OCI-M2 (cell line): ENCODE data around the gene TP53TG5.
A peak's percentile ranks its signal among the peaks of the same experiment; 100 is the strongest.
"Not testable (repeated sequence)": the region's sequence is repeated elsewhere in the genome, so short reads cannot be mapped to it uniquely, and the experiment has no call there.

Source experiments
- DNase-seq: peaks from one replicate; lab custom pipeline; 2025; ENCODE audit not compliant: unreplicated experiment; lab: John Stamatoyannopoulos, UW

Gene TP53TG5

DNA sequence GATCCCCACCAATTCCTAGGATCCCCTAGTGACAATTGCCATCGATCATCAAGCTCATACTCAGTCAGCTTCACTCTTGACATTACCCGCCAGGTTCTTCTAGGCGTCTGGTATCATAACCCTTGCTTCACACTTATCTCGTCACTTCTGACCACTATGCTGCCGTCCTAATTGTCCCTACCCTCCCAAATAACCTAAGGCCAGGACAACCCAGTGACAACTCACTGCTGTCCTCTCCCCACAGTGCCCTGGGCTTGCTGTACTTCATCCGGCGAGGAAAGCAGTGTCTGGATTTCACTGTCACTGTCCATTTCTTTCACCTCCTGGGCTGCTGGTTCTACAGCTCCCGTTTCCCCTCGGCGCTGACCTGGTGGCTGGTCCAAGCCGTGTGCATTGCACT, 11.5 kb downstream of the TP53TG5 start:
- no peak for DNase-seq

DNA sequence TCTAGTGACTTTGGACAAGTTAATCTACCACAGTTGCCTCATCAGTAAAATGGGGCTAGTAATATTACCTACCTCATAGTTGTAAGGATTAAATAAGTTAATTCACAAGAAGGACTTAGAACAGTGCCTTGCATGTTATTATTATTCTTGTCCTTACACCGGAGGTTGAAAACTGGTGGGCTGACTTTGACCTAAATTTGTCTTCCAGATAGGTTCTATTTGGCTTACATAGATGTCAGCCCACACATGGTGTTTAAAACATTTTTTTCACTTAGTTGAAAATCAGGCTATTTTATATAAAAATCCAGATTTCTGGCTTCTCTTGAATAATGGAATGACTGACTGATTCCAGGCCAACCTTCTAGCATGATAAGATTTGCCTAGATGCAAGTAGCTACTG, 11.9 kb downstream of the TP53TG5 start:
- no peak for DNase-seq

DNA sequence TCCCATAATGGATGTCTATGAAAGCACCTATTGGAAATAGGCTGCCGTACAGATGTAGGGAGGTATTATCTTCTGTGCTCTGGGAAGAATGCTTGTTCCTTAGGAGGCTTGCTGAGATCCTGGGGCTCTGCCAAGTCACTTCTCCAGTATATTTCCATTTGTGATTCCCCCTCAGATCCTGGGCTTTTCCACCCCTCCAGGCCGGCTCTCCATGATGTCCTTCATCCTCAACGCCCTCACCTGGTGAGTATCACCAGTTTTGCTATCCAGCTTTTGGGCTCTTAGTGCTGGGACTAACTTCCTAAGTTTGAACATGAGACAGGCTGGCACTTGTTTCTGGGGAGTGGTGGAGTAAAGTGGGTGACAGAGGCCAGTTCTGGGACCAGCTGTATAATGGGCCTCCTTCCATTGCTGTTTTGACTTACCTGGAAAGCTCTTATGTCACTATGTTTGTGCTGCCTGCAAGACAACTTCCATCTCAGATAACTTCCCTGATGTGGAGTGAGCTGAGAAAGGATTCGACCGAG, 12.6 kb downstream of the TP53TG5 start:
- no peak for DNase-seq

DNA sequence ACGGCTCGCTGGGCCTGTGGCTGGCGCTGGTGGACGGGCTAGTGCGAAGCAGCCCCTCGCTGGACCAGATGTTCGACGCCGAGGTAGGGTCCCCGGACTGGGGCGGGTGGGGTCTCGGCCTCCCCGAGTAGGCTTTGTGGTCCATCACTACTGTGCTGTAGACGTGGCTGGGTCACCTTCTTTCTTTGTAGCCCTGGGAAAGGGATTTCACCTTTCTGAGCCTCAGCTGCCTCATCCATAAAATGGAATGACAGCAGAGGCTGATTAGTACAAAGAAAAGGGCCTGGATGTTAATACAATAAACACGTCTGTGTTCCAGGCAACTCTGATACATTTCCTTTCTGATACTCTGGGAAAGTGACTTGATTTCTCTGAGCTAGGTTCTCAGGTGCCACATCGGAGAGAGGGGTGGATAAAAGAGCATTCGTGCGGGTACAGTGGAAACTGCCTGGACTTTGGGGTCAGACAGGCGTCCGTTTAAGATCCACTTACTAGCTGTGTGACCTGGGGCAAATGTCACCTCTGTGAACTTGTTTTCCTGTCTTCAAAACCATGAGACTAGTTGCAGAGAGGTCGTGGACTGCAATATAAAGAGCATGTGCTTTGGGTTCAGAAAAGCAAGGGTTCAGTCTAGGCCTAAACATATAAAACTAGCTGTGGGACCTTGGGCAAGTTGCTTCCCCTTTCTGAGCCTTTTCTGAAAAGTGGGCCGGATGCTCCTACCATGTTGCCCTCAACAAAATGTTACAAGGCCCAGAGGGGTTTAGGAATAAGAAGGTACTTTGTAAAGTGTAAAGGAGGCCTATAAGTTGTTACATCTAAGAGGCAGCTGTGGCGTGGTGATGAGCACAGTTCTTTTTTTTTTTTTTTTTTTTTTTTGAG, 14.3 kb downstream of the TP53TG5 start:
- no peak for DNase-seq

DNA sequence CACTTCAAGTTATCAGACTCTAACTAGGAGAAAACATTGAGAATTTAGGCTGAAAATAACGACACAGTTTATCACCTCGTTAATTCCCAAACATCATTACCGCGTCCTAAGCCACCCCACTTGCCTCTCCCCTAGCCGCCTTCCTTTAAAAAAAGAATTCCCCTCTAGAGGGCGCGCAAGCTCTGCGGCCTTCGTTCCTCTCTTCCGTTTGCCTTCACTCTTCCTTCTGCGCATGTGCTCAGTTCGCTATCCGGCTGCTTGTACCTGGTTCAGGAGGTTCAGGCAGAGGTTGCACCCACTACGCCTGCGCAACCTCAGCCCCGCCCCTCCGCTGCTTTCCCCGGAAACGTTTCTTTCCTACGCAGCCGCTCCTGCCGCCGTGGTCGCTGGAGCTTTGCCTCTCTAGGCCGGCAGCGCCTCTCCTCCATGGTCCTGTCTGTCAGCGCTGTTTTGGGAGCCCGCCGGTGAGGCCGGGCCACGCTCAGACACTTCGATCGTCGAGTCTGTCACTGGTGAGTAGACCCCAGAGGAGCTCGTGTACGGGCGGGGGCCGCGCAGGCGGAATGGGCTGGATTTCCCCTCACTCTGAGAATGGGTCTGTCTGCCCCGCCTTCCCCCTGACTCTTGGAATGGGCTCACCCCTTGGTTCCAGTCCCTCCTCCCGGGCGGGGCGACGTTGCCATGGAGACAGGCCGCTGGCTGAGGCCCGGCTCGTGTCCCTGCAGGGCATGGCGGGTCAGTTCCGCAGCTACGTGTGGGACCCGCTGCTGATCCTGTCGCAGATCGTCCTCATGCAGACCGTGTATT, 15.1 kb downstream of the TP53TG5 start, which contains the start of gene SYS1:
Gene SYS1 (plus strand): TSS at position 353 of the 807 bp plus-strand sequence. CDS start 376 bp downstream, at position 729.
- DNase-seq: peak; percentile 97

DNA sequence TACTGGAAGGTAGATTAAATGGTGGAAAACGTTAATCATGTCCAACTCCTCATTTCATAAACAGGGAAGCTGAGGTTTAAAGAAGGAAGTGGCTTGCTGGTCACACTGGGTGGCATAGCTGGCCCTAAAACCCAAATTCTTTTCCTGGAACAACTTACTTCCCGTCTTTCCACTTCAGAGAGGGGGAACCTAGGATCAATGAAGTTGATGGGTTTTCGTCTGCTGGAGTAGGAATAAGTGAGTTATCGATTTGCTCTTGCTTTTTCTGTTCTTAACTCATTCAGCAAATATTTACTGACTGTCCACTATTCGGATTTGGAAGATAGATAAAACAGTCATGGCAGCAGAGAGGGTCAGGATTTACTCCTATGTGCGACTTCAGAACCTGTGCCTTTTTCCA, 16.3 kb downstream of the TP53TG5 start:
- no peak for DNase-seq

DNA sequence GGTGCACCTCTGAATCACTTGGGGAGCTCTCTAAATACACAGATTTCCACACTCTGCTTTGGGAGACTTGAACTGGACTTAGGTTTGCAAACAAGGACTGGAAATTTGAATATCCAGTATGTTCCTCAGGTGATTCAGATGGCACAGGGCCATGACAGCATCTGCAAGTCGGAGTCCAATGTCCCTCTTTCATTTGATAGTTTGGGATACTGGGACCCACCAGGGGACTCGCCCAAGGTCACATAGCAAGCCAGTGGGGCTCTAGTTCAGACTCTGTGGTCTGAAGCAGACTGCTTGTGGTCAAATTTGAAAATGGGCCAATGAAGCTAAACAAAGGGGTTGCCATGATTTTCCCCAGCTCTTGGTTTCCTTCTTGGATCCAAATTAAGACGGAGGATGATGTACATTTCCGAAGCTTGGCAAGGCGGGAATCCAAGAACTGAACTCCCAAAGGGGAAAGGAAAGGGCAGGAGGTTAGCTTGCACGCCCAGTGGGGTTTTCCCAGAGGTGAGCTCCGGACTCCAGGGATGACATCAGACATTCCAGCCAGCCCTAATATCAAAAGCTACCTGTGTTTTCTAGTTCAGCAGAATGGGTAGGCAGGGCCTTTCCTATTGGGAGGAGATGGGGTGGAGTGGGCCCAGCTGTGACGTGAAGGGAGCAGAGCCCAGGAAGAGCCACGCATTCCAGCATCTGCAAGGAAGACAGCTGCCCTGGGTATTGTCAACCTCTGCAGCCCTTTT, 18.5 kb downstream of the TP53TG5 start:
- no peak for DNase-seq

DNA sequence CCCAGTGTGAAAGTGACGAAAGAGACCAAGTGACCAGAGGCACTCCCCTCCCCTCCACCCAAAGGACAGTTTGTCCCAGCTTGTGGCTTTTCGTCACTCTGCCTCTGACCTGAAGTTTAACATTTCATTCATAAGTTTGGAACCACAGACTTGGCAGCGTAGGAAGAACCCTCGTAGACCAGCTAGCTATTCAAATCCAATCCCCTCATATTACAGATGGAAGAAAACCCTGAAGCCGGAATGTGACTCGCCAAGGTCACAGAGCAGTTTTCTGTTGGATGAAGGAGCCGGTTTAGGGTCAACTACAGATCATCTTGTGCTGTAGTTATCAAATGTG, 19.1 kb downstream of the TP53TG5 start:
- no peak for DNase-seq

DNA sequence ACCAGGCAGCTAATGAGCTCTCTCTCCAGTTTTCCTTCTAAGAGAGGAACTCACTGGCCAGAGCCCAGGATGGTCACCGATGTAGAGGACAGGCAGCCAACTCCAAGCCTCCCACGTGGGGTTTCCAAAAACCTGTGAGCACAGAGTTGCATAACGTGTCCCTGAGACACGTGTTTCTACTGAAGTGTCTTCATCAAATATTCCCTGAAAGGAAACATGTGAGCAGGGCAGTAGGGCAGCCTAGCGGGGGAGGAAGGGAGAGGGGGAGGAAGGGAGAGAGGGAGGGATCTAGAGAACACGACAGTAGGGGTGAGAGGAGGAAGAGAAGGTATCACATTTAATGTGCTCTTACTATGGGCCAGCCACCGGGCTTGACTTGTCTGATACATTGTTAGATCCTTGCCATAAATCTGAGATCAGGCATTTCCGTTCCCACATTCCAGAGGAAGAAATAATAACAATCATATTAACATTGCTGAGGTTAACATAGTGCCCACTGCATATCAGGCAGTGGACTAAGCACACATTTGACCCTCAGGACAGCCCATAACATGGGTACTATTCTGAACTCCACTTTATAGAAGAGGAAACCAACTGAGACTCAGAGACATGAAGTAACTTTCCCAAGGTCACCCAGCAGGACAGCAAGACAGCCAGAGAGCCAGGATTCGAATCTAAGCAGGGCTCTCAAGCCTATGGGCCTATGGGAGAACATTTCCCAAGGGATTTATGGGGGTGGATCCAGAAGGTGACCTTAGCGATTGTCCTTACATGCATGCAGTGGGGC, 19.6 kb downstream of the TP53TG5 start:
- DNase-seq: no peak

DNA sequence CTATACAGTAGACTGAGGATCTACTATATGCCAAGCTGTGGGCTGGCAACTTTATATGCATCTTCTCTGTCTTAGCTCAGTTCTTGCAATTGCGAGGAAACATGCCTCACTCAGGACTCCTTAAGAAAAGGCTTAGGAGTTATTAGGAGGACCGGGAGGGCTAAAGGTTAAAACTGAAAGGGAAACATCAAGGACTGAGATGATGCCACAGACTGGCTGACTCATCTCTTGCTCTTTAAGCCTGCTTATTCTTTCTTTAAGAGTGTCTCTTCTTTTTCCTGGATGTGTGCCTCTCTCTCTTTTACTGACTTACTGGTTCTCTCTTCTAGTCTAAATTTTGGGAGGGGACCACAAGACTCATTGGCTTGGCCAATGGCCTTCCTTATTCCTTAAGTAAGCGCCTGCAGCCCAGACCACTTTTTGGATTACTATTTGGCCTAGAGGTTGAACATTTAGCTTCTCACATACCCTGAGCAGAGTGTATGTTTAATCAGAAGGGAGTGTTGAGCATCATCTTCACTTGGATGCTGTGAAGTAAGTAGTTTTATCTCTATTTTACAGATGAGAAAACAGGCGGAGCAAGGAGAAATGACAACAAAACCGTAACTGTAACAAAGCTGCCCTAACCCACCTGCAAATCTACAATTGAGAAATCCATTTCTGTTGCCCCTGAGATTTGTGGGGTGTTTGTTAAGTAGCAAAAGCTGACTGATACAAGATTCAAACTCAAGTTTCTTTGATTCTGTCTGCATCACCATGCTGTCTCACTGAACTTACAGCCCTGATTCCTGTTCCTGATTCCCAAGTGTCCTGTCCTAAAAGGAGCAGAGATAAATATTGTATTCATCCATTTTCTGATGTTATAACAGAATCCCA, 22.7 kb downstream of the TP53TG5 start:
- no peak for DNase-seq

DNA sequence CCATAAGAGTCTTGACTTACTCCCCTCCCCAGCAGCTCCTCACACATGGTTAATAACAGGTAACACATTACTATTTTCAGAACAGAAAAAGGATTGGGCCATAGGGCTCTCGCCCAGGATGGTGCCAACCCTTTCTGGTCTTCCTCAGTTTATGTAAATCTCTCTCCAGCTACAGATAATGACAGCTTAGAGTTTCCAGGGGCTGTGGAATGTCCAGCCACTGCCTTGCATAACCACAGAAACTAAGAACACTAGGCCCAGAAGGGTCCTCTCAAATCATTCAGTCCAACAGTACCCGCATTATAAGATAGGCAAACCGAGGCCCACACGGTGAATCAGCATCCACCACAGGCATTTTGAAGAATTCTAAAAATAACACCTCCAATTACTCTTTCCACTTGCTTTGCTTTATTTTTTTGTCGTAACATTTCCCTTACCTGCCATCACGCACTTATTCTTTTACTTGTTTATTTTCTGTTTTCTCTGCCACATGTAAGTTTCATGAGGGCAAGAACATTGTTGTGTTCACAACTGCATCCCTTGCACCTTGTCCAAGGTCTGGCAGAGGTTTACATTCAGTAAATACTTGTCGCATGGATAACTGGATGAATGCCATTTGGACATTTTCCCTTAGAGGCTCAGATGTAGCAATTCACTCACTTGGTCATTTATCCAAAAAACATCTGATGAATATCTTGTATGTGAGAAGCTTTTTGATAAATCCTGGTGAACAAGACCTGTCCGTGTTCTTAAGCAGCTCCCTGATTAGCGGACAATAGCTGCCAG, 23.5 kb downstream of the TP53TG5 start:
- no peak for DNase-seq

DNA sequence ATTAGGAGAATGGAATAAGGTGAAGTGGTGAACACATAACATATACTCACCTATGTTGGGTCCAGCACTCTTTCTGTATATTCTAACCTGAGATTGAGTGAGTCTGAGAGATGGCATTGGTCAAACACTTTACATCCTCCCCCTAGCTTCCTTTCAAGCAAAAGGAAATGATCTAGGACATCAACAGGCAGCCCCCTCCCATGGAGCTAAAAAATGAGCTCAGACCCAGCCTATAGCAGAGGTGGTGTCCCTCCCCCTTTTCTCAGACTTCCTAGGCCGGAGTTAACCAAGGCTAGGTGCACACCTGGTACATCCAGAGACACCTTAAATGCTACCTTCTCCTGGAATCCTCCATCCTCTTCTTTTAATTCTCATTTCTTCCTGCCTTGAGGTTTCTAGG, 24.4 kb downstream of the TP53TG5 start:
- DNase-seq: no peak

DNA sequence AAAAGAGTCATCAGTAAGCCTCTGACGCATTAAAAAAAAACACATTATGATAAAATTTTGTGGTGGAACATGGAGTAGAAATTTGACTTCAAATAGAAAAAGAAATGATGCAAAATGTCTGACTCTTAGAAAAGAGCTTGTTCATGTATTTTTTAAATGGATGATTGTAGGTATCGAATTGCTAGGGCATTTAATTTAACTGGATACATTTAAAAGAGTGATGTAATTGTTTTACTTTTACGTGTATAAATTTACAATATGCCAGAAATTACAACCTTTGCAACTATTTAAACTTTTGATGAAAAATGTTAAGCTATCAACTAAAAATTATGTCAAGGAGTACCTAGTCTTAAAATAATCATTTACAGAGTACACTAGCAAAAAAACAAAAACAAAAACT, 25.4 kb downstream of the TP53TG5 start:
- no peak for DNase-seq

DNA sequence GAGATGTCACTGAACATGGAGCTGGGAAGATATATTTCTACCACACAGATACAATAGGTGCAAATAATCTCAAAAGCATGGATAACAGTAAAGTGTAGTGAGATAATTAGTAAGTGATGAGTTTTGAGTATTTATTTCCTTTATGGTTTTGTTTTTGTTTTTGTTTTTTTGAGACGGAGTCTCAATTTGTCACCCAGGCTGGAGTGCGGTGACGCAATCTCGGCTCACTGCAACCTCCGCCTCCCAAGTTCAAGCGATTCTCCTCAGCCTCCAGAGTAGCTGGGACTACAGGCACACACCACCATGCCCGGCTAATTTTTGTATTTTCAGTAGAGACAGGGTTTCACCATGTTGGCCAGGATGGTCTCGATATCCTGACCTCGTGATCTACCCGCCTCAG, 27.3 kb downstream of the TP53TG5 start:
- not testable (repeated sequence) for DNase-seq

DNA sequence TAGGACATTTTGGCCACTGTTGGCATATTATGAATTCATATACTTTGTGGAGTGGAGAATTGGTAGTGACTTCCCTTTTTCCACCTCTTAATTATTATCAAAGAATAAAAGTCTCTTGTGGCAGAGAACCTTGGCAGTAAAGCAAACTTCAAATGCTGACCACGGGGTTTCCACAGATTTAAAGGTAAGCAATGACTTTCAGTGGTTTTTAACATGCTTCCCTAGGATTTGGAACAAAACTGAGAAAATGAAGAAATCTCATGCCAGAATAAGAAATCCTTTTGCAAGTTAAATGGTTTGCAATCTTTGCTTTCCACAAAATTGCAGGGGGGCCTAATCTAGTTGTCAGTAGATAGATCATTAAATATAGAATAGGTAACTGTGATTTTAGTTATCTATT, 27.9 kb downstream of the TP53TG5 start:
- no peak for DNase-seq

DNA sequence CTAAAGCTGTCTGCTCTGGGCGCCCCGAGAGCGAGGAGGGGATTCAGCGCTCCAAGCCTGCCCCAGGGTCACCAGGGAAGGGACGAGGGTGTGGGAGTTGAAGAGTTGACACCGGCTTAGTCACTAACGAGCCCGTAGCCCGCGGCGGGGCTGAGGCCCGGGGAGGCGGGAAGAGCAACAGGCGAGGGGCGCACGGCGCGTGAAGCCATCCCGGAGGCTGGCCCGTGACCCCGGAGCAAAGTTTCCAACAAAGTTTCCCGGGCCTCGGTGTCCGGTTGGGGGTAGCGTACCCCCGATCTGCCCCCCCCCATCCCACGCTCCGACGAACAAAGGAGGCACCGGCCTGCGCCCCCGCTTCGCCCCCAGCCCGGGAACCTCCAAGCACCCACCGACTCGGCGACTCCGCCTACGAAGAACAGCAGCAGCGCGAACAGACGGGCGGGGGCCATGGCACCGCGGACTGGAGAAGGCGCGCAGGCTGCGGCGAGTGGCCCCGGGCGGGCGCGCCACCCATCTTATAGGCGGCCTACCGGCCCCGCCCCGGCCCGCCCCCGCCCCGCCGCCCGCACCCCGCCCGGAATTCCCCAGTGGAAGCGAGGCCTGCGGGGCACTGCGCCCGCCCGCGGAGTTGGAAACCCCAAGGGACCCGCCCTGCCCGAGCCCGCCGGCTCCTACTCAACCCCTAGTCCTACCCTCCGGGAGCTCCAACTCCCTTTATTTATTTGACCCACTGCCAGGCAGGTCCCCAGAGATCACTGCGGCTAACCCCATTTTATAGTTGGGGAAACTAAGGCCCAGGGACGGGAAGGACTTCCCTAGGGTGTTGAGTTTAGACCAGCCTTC, 30.0 kb downstream of the TP53TG5 start, which contains the start of gene SDC4:
Gene SDC4 (minus strand): TSS at position 489 of the 843 bp plus-strand sequence. CDS start 40 bp downstream, at position 449.
- DNase-seq: no peak

DNA sequence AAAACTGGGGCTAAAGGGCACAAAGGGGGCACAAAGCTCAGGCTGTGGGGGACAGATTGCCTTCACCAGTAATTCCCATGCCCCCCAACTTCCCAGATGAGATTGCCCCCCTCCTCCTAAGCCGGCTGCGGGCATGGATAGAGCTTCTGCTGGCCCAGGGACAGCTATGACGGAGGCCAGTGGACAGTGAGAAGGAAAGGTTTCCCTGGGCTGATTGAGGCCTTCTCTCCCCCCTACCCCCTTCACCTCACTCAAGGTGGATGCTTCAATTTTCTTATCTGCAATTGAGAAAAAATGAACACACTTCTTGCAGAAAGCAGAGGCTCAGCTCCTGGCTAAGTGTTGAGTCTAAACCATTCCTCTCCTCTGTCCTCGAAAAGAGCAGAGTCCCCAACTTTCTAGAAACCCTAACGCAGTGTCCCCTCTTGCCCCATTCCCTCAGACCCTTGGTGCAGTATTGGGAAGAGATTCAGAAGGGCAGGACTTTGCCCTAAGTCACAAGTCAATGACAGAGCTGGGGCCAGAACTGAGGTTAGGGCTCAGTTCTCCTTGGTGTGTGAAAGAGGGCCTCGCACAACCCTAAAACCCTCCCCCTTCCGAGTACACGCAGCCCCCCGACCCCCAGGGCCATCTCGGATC, 30.7 kb downstream of the TP53TG5 start:
- DNase-seq: no peak
